Skeletal muscle satellite cell (primary cell): ENCODE results near the gene CKS1B.

ENCODE experiments used
- H3K27me3 ChIP-seq: 2 replicates; pipeline ENCODE4 v1.7.0; 2013; ENCODE audit warnings: low read length; ENCODE audit not compliant: control insufficient read depth, insufficient read depth
- H3K36me3 ChIP-seq: 2 replicates; pipeline ENCODE4 v1.7.0; 2013; ENCODE audit warnings: mild to moderate bottlenecking, control low read depth, low read length; ENCODE audit not compliant: insufficient read depth
- H3K4me1 ChIP-seq: 2 replicates; pipeline ENCODE4 v1.7.0; 2013; ENCODE audit warnings: low read length; ENCODE audit not compliant: control insufficient read depth, insufficient read depth
- H3K4me2 ChIP-seq: 2 replicates; pipeline ENCODE4 v1.7.0; 2013; ENCODE audit warnings: mild to moderate bottlenecking, low read length
- H3K4me3 ChIP-seq: 2 replicates; pipeline ENCODE4 v1.7.0; 2013; ENCODE audit warnings: low read length
- H3K9ac ChIP-seq: 2 replicates; pipeline ENCODE4 v1.7.0; 2013; ENCODE audit warnings: mild to moderate bottlenecking, low read depth, low read length, moderate library complexity
- H3K9me3 ChIP-seq: replicated peaks from 2 replicates; pipeline ENCODE4 v1.7.0; 2013; ENCODE audit warnings: mild to moderate bottlenecking, control low read depth, low read length

The CKS1B gene

DNA sequence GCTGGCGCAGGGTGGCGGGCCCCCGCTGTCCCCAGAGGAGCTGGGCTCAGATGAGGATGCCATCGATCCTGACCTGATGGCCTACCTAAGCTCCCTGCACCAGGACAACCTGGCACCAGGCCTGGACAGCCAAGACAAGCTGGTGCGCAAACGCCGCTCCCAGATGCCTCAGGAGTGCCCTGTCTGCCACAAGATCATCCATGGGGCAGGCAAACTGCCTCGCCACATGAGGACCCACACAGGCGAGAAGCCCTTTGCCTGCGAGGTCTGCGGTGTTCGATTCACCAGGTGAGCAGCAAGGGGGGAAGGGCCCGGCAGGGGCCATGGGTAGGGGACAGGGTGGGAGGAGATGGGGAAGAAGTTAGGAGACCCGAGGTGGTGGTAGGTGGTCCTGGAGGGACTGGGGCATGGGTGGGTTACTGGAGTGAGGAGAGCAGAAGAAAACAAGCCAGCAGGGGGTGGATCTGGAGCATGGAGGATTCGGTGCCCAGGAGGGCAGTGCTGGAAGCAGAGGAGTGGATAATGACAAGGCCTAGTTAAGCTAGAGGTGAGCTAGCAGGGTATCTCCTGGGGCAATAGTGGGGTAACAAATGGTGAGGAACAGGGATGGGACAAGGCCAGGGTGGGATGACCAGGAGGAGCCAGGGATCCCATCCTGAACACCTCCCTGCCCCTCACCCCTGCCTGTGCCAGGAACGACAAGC, 41.2 kb downstream of the CKS1B start:
- Histone ChIP-seq H3K9me3 (no peaks in the 10 kb centered on the region), H3K4me1 (peaks cover 35% of the 10 kb centered on the region)

DNA sequence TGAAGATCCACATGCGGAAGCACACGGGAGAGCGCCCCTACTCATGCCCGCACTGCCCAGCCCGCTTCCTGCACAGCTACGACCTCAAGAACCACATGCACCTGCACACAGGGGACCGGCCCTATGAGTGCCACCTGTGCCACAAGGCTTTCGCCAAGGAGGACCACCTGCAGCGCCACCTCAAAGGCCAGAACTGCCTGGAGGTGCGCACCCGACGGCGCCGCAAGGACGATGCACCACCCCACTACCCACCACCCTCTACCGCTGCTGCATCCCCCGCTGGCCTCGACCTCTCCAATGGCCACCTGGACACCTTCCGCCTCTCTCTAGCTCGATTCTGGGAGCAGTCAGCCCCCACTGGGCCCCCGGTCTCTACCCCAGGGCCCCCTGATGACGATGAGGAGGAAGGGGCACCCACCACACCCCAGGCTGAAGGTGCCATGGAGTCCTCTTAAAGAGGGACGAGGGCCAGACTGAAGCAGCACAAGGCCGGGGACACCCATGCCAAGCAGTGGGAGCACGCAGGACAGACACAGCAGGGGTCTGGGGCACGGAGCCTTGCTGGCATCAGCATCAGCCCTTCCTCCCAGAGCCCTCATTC, 41.9 kb downstream of the CKS1B start:
- H3K9me3 ChIP-seq = no peaks in the 10 kb centered on the region
- H3K9ac ChIP-seq = no peak overlapping the region
- H3K36me3 ChIP-seq = peaks cover 36% of the 10 kb centered on the region
- H3K27me3 ChIP-seq = no peaks in the 10 kb centered on the region
- no peak overlapping the region for H3K4me3 ChIP-seq
- H3K4me2 ChIP-seq = no peak overlapping the region
- H3K4me1 ChIP-seq = peaks cover 35% of the 10 kb centered on the region

More for the DNA sequence above, 41.2 kb downstream of the CKS1B start:
- no peak overlapping the region for H3K9ac ChIP-seq
- H3K4me3 ChIP-seq = no peak overlapping the region
- no peaks in the 10 kb centered on the region for H3K27me3 ChIP-seq
- no peak overlapping the region for H3K4me2 ChIP-seq
- H3K36me3 ChIP-seq = peaks cover 36% of the 10 kb centered on the region

DNA sequence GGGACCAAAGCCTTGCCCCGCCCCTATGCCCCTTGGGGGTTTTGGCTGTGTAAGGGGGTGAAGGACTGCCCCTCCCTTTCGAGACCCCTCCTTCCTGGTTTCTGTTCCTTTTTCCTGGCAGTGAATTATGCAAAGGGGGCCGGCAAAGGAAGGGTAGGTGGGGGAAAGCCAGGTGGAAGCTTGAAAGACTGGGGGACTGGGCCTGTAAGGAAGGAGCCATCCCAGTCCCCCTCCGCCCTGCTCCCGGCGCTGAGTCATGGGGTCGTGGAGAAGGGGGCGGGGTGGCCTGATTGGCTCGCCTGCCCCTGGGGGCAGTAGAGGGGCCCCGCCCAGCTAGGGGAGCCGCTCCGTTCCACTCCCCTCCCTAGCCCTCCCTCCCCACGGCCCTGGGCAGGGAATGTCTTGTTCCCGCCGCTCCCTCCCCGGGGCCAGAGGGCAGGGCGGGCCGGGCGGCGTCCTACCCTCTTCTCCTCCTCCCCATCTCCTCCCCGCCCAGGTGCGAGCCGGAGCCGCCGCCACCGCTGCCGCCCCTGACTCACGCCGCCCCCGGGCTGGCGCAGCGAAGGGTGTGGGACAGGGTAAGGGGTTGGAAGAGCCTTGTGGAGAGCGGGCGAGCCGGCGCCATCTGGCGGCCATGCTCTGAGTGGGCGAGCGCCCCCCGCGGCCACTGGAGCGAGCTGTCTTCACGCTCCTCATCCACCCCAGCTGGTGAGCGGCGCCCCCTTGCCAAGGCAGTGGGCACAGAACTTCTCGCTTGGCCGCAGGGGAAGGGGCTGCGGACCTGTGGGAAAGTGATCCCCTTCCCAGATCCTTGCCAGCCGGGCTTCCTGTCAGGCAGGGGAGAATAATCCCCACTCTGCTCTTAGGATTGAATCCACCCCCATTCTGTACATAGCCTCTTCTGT, 42.8 kb downstream of the CKS1B start:
- Histone ChIP-seq H3K9me3 (no peaks in the 10 kb centered on the region), H3K27me3 (no peaks in the 10 kb centered on the region), H3K4me2 (peak overlapping the region; percentile 80), H3K36me3 (peaks cover 34% of the 10 kb centered on the region), H3K4me3 (peak overlapping the region; percentile 54), H3K9ac (peak overlapping the region; percentile 62), H3K4me1 (peaks cover 27% of the 10 kb centered on the region)

DNA sequence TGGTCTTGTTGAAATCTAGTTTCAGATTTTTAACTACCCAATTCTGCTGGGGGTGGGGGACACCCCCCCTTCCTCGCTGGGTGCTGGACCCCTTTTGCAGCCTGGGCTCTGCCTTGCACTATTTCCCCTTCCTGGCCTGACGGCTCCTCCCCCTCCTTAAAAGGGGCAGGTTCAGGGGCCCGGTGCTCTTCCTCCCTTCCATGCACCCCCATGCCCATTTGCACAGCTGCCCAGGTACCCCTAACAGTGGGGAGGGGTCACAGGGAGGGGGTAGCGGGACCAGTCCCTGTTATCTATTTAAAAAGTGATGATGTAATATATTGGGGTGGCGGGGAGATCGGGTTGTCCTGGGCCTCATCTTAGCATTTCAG, 43.5 kb downstream of the CKS1B start:
- Histone ChIP-seq H3K4me2 (peak overlapping the region; percentile 80), H3K4me3 (peak overlapping the region; percentile 54), H3K36me3 (peaks cover 32% of the 10 kb centered on the region), H3K9ac (peak overlapping the region; percentile 62), H3K9me3 (no peaks in the 10 kb centered on the region), H3K27me3 (no peaks in the 10 kb centered on the region), H3K4me1 (peaks cover 24% of the 10 kb centered on the region)

DNA sequence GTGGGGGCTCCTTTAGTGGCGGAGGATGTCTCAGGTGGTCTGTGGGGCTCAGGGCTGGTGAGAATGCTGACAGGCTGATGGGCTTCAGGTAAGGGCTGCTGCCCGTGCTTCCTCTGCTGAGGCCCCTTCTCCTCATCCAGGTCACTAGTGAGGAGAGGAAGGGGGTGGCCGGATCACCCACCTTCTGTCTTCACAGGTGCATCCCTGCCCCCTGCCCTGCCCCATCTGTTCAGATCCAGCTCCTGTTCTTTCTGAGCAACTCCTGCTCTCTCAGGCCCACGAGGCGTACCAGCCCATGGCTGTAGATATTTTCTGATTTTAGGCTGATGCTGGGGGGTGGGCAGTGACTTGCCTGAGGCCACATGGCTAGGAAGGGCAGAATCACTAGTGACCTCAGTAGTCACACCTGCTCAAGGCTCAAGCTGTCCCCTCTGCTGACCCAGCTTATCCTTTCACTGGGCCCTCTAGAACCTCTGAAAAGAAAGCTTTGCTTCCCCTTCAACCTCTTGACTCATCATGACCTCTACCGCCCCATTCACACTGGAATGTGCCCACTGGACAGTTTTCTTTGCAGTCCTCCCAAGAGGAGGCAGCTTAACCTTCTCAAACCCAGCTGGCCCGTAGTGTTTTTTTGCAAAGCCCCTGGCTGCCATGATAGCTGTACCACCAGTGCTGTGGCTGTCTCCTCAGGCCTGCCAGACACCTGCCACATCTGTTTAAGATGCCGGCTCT, 44.3 kb downstream of the CKS1B start:
- Histone ChIP-seq H3K4me3 (no peak overlapping the region), H3K9ac (no peak overlapping the region), H3K4me2 (peak overlapping the region; percentile 32), H3K9me3 (no peaks in the 10 kb centered on the region), H3K4me1 (peaks cover 24% of the 10 kb centered on the region), H3K27me3 (no peaks in the 10 kb centered on the region), H3K36me3 (peaks cover 32% of the 10 kb centered on the region)

DNA sequence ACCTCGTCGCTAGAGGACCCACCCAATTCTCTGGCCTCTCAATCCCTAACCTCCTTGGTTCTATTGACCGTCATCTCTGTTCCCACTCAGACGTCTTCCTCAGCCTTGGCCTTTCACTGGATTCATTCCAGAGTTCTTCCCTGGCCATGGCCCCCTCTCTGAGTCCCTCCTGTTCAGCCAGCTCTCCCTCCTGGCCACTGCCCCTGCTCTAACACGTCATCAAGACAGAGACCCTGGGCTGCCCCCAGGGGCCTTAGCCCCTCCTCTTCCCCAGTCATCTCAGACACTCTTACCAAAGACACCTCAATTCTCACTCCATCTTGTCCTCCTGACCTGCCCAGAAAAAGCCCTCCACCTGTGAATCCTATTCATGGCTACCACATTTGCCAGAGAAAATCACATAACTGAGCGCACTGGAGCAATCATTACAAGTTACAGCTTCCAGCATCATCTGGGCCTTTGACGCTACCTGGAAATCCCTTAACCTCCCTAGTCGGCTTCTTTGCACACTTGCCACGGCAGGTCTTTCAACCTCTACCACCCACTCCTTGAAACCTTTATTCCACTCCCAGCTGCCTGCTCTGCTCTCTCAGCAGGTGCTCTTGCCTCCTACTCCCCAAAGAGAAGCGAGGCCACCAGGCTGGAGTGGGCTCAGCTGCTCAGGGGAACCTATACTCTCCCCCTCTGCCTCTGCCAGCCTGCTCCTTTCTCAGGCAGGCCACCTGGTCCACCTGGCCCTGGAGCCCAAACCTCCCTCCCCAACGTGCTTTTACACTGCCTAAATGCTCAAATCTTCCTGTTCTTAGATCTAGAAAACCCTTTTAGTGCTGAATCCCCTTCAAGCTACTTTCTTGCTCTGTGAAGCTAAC, 45.1 kb downstream of the CKS1B start:
- H3K4me1 ChIP-seq = peaks cover 24% of the 10 kb centered on the region
- H3K27me3 ChIP-seq = no peaks in the 10 kb centered on the region
- H3K9ac ChIP-seq = no peak overlapping the region
- H3K36me3 ChIP-seq = peaks cover 23% of the 10 kb centered on the region
- no peak overlapping the region for H3K4me2 ChIP-seq
- no peaks in the 10 kb centered on the region for H3K9me3 ChIP-seq
- no peak overlapping the region for H3K4me3 ChIP-seq

DNA sequence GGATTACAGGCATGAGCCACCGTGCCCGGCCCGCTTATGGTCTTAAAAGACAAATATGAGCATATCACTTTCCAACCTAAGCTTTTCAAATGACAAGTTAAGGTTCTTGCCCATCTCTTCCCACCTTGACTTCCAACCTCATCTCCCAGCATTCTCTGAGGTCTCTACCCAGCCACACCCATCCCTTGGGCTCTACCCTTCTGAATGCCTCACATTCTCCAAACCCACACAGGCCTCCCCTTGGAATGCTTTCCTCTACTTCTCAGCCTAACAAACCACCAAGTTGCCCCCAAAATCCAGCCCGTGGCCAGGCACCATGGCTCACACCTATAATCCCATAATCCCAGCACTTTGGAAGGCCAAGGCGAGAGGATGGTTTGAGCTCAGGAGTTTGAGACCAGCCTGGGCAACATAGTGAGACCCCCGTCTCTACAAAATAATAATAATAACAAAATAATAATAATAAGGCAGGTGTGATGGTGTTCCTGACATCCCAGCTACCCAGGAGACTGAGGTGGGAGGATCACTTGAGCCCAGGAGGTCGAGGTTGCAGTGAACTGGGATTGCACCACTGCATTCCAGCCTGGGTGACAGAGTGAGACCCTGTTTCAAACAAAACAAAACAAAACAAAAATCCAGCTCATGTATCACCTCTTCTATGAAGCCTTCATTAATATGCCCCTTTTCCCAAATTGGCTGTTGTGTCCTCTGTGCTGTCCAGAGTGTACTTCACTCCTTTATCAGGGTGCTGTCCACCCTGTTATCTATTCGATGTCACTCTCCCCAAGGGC, 47.9 kb downstream of the CKS1B start:
- no peak overlapping the region for H3K4me3 ChIP-seq
- H3K9ac ChIP-seq = no peak overlapping the region
- H3K27me3 ChIP-seq = no peaks in the 10 kb centered on the region
- peaks cover 3% of the 10 kb centered on the region for H3K36me3 ChIP-seq
- no peak overlapping the region for H3K4me2 ChIP-seq
- no peaks in the 10 kb centered on the region for H3K9me3 ChIP-seq
- peaks cover 16% of the 10 kb centered on the region for H3K4me1 ChIP-seq

DNA sequence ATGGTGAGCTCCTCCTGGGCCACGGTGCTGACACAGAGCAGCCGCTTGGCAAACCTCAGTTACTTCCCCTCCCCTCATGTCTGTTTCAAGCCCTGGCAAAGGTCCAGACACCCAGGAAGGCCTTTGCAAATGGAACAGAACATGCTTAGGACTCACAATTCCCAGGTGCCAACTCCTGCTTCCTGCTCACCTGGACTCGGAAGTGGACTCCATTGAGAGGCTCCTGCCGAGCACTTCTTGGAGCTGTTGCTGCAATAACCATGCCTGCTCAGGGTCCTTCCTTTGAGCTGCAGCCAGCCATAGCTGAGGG, 48.4 kb downstream of the CKS1B start:
- peaks cover 3% of the 10 kb centered on the region for H3K36me3 ChIP-seq
- no peaks in the 10 kb centered on the region for H3K9me3 ChIP-seq
- no peak overlapping the region for H3K4me3 ChIP-seq
- H3K4me1 ChIP-seq = peaks cover 12% of the 10 kb centered on the region
- no peak overlapping the region for H3K9ac ChIP-seq
- H3K27me3 ChIP-seq = no peaks in the 10 kb centered on the region
- no peak overlapping the region for H3K4me2 ChIP-seq

DNA sequence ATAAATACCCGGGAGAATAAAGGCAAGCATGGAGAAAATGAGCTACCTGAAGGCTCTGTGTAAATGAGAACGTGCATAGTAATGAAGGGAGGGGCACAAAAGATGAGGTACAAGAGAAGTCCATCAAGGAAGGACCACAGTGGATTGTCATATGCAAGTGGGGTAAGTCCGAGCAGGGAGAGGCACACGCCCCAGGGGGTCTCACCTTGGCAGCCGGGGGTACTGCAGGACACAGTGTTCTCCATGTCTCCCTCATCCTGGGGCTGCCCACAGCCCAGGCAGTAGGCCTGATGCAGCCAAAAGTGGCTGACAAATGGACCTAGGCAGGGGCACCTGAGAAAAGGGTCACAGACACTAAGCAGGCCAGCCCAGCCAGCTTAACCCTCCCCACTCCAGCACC, 49.1 kb downstream of the CKS1B start:
- H3K9me3 ChIP-seq = no peaks in the 10 kb centered on the region
- H3K27me3 ChIP-seq = no peaks in the 10 kb centered on the region
- peaks cover under 1% of the 10 kb centered on the region for H3K36me3 ChIP-seq
- H3K4me3 ChIP-seq = no peak overlapping the region
- H3K9ac ChIP-seq = no peak overlapping the region
- H3K4me2 ChIP-seq = no peak overlapping the region
- H3K4me1 ChIP-seq = peaks cover 6% of the 10 kb centered on the region

DNA sequence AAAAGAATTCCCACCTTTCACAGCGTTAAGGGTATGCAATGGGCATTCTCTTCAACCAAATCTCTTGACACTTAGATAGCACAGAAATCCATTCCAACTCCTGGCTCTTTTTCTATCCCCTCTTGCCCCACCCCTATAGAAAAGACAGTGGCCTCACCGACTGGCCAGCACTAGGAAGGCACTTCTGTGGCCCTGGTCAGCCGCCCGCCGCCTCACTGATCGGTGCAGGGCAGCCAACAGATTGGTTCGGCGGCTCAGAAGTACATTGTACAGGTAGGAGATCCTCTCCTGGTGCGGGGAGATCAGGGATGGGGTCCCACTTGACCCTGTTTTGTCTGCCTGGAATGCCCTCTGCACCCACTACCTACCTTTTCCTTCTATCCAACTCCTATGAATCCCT, 49.8 kb downstream of the CKS1B start:
- no peak overlapping the region for H3K4me3 ChIP-seq
- H3K9ac ChIP-seq = no peak overlapping the region

More for the DNA sequence above, 49.8 kb downstream of the CKS1B start:
- Histone ChIP-seq H3K4me2 (no peak overlapping the region), H3K27me3 (no peaks in the 10 kb centered on the region), H3K4me1 (no peaks in the 10 kb centered on the region), H3K9me3 (no peaks in the 10 kb centered on the region), H3K36me3 (no peaks in the 10 kb centered on the region)
